ENCODE results near the gene PDX1.

PDX1 gene

GRCh38 chr13:27923794-27924528, 4.2 kb downstream of the PDX1 start:
- TF ChIP-seq CTCF (IDR thresholded peaks at IDR 0.05; ENCODE audit: borderline replicate concordance, insufficient read depth, low read depth, low read length): no peak
- H3K4me3 ChIP-seq (ENCODE audit: low read depth, low read length): no peak overlapping the region

GRCh38 chr13:27924529-27925141, 4.8 kb downstream of the PDX1 start:
- TF ChIP-seq CTCF (IDR thresholded peaks at IDR 0.05; ENCODE audit: borderline replicate concordance, insufficient read depth, low read depth, low read length): no peak
- no peak overlapping the region for H3K4me3 ChIP-seq (ENCODE audit: low read depth, low read length)

- no peak overlapping the region for H3K4me3 ChIP-seq (ENCODE audit: low read depth, low read length)
- no peak for TF ChIP-seq CTCF (IDR thresholded peaks at IDR 0.05; ENCODE audit: borderline replicate concordance, insufficient read depth, low read depth, low read length)
Observed at GRCh38 chr13:27925220-27925991, 5.6 kb downstream of the PDX1 start.

- TF ChIP-seq CTCF (IDR thresholded peaks at IDR 0.05; ENCODE audit: borderline replicate concordance, insufficient read depth, low read depth, low read length): no peak
Observed at GRCh38 chr13:27926644-27927434, 7.0 kb downstream of the PDX1 start.

GRCh38 chr13:27927444-27928352, 7.9 kb downstream of the PDX1 start:
- TF ChIP-seq CTCF (IDR thresholded peaks at IDR 0.05; ENCODE audit: borderline replicate concordance, insufficient read depth, low read depth, low read length): no peak
- H3K4me3 ChIP-seq (ENCODE audit: low read depth, low read length): no peak overlapping the region

More at GRCh38 chr13:27926644-27927434, 7.0 kb downstream of the PDX1 start:
- H3K4me3 ChIP-seq (ENCODE audit: low read depth, low read length): no peak overlapping the region

- H3K4me3 ChIP-seq (ENCODE audit: low read depth, low read length): no peak overlapping the region
- no peak for TF ChIP-seq CTCF (IDR thresholded peaks at IDR 0.05; ENCODE audit: borderline replicate concordance, insufficient read depth, low read depth, low read length)
Observed at GRCh38 chr13:27928353-27928804, 8.6 kb downstream of the PDX1 start.

Data from GM12875 (cell line).